GM19467 (cell line): ENCODE results near the gene DGCR2.
"Not testable (repeated sequence)": the region's sequence is repeated elsewhere in the genome, so short reads cannot be mapped to it uniquely, and the experiment has no call there.

Experiments used
- ATAC-seq: cut with Tn5 transposase; IDR thresholded peaks from one replicate; pipeline ENCODE4 v1.9.1; 2021; ENCODE audit warnings: mild to moderate bottlenecking, moderate library complexity; ENCODE audit not compliant: unreplicated experiment

DGCR2 gene

DNA sequence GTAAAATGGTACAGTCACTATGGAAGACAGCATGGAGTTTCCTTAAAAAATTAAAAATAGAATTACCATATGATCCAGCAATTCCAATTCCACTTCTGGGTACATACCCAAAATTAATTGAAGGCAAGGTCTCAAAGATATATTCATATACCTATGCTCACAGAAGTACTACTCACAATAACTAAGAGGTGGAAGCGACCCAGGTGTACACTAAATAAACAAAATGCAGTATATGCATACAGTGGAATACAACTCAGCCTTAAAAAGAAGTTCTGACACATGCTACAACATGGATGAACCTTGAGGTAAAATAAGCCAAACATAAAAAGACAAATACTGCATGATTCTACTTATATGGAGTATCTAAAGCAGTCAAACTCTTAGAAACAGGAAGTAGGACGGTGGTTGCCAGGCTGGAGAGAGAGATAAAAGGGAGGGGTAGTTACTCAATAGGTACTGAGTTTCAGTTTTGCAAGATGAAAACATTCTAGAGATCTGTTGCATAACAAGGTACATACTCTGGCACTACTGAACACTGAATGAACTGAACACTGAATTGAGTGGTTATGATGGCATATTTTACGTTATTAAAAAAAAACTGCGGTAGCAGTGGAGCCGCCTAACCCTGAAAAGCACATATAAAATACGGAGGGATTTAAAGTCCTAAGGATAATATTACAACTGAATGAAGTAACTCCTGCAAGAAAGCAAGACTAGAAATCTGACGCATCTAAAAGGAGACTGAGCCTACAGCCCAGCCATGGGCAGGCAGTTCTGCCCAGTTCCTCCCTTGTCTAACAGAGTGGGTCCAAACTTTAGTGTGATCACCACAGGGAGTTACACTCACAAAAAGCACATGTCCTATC is 12.8 kb downstream of the DGCR2 start:
- ATAC-seq, result peak; percentile 77

DNA sequence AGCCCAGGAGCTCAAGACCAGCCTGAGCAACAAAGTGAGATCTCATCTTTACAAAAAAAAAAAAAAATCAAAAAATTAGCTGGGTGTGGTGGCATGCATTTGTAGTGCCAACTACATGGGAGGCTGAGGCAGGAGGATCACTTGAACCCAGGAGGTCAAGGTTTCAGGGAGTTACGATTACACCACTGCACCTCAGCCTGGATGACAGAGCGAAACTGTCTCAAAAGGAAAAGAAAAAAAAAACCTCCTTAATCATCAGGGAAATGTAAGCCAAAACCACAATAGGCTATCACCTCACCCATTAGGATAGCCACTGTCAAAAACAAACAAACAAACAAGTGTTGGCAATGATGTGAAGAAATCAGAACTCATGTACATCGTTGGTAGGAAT is 13.4 kb downstream of the DGCR2 start:
- ATAC-seq, result no peak

DNA sequence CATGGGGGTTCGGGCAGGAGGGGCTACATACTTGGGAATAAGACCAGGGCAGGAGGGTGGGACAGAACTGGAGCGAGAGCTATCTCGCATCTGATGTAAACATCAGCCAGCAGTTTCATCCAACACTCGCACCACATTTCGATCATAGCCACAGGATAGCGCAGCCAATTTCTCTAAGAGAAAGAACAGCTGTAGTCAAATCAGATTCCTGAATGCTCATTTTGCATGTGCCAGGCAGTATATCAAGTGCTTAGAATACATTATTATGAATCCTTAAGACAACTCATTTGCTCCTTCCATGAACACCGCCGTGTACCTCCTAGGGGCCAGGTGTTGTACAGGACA is 14.5 kb downstream of the DGCR2 start:
- no peak for ATAC-seq

DNA sequence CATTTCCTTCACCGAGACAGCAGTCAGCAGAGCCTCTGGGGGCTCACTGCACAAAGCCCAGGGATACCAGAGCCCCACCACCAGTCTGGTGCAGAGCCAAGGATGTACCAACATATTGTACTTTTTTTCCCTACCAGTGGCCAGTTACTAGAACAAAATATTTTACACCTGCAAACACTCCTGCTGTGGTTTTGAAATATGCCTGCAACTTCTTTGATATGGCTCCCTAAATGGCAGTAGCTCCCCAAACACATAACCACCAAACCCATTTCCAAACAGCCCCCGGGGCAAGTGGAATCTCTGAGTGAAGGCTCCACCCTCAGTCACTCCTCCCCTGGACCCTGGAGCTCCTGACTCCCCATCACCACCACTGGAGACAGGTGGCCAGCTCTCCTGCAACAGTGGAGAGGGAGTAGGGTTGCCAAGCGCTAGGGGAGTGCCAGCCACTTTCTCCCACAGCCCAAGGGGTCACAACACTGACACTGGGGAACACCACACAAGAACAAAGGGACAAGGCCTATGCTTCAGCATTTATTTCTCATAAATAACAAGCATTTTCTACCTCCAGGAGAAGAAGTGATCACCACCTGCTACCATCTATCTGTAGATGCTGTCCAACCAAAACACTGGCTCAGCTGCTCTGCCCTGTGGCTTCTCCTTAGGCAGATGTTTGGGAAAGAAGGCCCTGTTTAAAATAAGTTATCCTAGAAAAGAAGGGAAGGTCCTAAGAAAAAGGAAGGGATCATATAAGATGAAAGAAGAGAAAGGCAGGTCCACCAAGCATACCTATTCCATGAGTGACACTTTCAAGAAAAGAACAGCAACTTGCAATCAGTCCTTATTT is 15.1 kb downstream of the DGCR2 start:
- ATAC-seq, result no peak

DNA sequence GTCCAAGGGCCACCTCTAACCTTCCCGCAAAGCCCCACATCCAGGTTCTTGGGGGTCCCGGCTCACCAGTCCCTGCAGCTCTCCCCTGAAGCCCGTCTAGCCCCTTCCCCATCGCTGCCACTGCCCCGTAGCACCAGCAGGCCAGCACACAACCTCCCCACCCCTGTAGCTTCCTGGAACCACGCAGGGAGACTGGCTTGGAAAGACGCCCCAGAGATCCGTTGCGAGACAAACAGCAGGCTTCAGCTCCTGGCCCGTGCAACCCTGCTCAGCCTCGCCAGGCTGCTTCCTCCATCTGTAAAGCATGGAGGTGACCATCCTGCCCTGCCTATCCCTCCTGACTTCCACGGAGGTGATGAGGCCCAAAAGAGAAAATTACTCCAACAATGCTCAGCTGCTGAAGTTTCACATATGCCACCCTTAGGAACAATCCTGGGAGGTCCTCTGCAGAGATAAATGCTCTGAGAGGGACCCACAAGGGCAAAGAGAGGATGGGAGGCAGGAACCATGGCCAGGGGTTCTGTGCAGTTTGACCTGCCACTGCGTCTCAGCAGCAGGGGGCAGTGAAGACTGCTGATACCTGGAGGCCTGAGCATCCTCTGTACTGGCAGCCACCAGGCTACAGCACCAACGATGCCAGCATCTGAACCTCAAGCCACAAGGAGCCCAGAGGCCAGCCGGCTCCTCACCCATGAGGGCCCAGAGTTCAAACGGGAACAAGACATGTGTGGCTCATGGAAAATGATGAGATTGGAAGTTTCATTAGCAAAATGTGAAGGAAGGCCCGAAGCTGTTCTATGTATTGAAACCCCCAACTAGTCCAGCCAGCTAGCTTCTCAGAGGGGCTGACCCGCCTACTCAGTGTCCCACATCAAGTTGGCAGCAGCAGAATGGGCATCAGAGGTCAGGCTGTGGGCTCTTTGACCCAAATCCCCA is 16.1 kb downstream of the DGCR2 start:
- no peak for ATAC-seq

DNA sequence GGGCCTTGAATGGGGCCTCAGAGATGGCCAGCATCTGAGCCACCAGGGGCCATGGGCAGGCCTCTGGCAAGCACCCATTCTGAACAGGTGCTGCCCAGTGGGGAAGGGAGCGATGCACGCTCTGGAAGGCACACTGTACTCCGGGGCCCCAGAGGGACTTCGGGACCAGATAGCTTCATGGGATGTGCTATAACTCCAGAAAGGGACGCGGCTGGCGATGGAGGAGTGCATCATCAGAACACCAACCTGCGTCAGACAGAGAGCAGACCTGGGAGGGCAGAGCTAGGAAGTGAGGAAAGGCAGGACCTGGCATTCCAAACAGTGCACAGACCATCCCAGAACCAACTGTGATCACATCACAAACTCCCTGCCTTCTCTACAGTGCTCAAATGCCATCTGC is 16.8 kb downstream of the DGCR2 start:
- no peak for ATAC-seq

DNA sequence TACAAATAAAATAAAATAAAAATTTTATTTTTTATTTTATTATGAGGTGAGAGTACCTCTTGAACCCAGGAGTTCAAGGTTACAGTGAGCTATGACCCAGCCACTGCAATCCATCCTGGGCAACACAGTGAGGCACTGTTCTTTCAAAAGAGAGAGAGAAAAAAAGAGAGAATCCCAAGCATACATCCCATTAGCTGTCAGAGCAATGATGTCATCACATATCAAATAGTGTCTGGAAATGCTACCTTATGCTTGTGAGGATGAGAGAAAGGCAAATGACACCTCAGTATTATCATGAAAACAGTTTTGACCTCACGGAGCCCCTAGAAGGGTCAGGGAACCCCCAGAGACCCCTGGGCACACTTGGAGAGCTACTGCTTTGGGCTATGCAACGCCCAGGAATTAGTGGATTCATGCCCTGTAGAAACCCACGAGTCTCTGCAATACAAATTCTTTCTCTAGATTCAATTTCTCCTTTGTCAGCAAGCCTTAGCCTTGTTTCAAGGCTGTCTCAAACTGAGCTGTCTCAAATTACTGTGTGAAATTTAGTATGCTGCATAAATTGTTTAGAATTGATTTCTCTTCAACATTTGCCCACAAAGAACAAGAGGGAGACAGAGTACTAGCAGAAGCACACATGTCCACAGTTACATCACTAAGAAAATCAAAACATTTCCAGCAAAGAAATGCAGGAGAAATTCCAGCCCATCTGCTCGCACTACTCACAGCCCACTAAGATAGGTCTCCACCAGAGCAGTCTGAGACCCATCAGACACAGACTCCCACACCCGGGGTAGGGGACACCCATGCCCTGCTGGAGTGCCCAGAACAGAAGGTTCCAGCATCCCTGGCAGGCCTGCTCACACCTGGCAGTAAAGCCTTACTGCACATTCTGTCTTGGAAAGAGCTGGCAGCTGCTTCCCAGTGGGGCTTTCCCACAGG is 18.1 kb downstream of the DGCR2 start:
- ATAC-seq, result no peak

DNA sequence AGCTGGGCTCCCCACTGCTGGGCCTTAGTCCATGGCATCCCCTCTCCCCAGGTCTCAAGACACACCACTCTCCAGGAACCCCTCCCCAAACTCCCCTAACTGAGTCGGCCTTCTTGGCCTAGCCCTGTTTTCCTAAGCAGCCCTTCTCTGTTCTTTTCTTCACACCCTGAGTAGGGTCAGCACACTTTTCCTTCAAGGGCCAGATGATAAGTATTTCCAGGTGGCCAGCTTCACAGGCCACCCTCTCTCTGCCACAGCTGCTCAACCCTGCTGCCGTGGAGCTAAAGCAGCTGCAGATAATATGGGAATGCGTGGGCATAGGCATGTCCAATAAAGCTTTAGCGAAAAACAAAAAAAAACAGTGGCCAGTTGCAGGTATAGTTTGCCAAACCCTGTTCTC is 24.1 kb downstream of the DGCR2 start:
- ATAC-seq, result no peak

DNA sequence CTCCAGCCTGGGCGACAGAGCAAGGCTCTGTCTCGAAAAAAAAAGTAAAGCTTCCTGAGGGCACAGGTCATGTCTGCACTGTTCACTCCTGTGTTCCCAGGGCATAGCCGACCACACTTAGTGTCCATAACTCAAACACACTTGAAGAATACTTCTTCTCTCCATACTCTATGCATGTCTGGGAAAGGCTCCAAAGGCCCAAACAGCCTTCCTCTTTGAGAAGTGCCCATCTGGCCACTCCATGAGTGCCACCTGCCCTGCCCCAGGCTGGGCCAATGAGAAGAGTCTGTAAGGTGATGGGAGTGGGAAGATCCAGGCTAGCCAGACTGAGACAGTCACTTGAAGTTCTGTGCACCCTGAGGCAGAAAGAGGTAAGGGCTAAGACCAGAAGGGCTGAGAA is 24.7 kb downstream of the DGCR2 start:
- ATAC-seq, result no peak

DNA sequence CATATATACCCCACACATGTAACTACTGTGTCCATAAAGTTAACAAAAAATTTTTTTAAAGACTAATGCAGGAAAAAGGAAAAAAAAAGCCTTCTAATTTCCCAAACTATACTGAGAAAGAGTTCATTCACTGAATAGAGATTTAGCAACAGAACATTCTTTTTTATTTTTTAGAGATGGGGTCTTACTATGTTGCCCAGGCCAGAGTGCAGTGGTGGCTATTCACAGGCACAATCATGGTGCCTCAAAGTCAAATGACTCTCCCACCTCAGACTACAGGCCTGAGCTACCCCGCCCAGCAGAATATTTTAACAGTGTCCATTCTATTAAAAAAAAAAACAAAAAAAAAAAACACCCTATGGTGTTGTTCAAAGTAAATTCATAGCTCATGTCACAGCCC is 25.7 kb downstream of the DGCR2 start:
- no peak for ATAC-seq

DNA sequence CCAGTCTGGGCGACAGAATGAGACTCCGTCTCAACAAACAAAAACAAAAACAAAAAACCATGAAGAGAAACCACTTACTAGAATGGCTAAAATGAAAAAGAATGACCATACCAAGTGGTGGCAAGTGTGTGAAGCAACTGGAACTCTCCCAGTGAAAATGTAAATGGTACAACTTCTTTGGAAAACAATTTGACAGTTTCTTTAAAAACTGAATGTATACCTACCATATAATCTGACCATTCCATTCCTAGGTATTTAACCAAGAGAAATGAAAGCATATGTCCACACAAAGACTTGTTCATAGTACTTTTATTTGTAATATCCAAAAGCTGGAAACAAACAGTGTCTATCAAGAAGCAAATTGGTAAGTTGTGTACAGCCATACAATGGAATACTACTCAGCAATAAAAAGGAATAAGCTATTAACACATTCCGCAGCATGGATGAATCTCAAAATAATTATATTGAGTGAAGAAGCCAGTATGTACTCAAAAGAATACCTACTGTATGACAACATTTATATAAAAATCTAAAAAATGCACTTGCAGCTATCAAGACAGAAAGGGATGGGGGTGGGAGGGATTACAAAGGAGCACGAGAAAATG is 27.7 kb downstream of the DGCR2 start:
- no peak for ATAC-seq

DNA sequence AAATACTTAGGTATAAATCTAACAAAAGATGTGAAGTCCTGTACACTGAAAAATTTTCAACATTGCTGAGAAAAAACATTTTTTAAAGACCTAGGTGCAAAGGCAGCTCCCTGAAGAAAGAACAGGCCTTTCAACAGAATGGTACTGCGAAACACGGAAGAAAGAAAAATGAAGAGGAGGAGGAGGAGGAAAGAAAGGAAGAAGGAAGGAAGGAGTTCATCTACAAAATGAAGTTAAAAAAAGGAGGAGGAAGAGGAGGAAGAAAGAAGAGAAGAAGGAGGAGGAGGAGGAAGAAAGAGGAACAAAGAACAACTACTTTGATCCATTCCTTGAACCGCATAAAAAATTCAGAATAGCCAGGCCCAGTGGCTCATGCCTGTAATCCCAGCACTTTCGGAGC is 29.5 kb downstream of the DGCR2 start:
- no peak for ATAC-seq

DNA sequence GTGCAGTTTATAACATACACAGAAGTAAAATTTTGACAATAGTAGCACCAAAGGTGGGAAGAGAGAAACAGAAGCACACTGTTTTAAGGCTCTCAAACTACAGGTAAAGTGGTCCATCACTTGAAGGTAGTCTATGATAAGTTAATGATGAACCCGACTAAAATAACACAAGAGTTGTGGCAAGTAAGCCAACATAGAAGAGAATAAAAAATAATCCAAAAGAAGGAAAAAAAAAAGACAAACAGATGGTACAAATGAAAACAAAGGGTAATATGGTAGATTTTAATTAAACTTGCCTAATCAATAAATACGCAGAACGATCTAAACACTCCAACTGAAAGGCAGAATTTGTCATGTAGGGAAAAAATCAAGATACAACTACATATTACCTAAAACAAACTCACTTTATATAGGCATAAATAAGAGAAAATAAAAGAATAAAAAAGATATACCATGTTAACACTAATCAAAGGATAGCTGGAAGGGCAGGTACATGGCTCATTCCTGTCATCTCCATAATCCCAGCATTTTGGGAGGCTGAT is 31.6 kb downstream of the DGCR2 start:
- no peak for ATAC-seq

DNA sequence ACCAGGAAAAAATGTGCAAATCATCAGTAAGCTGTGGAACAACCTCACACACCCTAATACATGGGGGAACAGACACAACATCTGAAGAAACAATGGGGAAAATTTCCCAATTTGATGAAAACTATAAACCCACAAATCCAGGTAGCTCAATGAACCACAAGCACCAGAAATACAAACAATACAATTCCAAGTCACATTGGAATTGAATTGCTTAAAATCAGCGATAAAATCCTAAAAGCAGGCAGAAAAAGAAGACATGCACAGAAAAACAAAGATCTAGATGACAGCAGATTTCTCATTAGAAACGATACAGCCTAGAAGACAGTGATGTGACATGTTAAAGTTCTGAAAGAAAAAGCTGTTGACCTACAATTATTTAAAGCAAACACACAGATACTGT is 32.0 kb downstream of the DGCR2 start:
- ATAC-seq, result no peak

DNA sequence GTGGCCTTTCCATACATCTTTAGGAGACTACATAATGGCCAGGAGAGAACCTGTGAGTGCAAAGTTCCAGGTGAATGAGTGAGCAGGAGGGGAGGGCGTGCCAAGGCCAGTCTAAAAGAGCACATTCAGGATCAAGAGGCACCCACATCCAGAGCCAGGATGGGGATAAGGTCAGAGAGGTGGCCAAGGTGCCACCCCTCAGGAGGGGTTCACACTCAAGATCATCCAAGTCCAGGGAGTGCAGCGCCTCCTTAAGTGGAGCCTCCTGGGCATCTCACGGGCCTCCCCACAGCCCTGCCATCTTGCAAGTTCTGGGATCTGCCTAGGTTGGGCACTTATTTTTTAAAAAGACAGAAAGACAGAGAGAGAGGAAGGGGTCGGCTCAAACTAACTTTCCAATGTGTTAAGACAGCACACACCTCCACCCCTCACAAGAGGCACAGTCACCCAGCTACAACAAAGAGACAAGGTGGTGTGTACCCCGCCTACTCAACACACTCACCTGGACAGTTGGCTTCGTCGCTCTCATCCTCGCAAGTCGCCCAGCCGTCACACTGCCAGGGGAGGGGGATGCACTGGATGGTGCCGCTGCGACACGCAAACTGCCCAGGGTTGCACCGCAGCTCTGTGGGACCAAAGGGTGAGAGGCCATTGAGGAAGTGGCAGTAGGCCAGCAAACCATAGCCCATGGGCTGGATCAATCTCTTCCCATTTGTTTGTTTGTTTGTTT is 33.2 kb downstream of the DGCR2 start:
- no peak for ATAC-seq

DNA sequence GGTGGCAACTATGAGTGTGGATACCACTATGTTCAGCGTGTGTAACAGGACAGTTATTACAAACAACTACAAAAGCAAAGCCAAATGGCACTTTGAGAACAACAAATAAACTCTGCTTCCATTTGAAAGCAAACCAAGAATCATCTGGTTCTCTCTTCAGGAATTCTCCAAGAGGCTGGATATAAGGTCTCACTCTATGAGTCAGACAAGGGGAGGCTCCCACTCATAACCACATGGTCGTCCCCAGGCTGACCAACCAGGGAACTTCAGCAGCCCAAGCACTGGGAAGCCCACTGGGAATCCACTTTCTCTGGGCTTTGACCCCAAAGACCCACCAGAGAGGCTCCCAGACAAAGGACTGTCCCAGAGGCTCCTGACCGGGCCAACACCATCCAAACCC is 35.3 kb downstream of the DGCR2 start:
- no peak for ATAC-seq

DNA sequence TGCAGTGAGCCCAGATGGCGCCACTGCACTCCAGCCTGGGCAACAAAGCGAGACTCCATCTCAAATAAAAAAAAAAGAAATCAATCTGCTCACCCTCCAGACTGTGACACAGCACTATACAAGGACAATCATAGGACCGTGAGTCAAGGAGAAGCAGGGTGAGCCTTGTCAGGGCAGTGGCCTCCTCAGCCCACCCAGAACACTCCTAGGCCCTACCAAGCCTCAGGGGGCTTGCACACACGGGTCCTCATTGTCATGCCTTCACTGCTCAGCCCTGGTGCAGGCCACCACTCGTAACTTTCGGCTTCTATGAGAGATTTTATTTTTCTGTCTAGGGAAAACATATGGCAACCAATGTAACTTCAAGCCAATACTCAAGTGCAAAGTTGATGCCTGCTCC is 35.8 kb downstream of the DGCR2 start:
- ATAC-seq, result no peak

DNA sequence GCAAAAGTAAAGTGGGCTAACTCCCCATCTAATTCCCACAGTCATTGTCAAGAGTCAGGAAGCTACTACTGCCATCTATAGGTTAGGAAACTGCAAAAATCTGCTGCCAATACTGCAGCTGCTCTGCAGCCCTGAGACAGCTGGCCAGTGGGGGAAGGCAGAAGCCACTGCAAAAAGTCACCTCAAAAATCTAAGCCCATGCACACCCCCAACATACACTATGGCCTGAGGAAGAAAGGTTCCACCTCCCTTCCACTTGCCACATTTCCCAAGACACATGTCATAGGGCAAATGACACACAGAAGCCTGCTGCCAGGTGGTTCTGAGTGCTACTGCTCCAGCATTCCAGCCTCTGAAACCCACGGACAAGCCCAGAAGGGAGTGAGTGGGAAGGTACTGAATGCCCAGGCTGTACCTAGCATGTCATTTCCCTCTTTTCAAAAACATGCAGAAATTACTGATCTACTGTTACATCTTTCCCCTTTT is 36.9 kb downstream of the DGCR2 start:
- no peak for ATAC-seq

DNA sequence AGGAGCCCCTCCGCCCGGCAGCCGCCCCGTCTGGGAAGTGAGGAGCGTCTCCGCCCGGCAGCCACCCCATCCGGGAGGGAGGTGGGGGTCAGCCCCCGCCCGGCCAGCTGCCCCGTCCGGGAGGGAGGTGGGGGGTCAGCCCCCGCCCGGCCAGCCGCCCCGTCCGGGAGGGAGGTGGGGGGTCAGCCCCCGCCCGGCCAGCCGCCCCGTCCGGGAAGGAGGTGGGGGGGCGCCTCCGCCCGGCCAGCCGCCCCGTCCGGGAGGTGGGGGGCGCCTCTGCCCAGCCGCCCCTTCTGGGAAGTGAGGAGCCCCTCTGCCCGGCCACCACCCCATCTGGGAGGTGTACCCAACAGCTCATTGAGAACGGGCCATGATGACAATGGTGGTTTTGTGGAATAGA is 37.6 kb downstream of the DGCR2 start:
- ATAC-seq, result not testable (repeated sequence)
